Calu3 (cell line): ENCODE measurements around the gene SLC44A4. TPM values are rescaled to one million over a fixed set of nuclear protein-coding genes. Genes with fewer than 3 reads are reported as not detected.

Experiments used
- BruUV-seq: library from RNA; stranded (reverse); fragments of 400-500 nt; replicated peaks from 2 replicates; lab custom pipeline; 2021; lab: Mats Ljungman, UMichigan
- CTCF ChIA-PET: fragments of 300-600 bp; sonication (Branson Sonifier 250); formaldehyde crosslinking; loops from one replicate; lab custom pipeline; 2022; ENCODE audit warnings: antibody characterized with exemption; lab: Charles Lee
- DNase-seq: peaks from one replicate; pipeline ENCODE4 v3.0.0; 2022
- H3K27ac Mint-ChIP-seq: one replicate; pipeline ENCODE4 v1.8.0; 2022; ENCODE audit warnings: mixed read lengths; ENCODE audit not compliant: unreplicated experiment
- H3K27me3 Mint-ChIP-seq: one replicate; pipeline ENCODE4 v1.8.0; 2022; ENCODE audit warnings: mixed read lengths; ENCODE audit not compliant: unreplicated experiment
- H3K36me3 Mint-ChIP-seq: one replicate; pipeline ENCODE4 v1.8.0; 2022; ENCODE audit warnings: mild to moderate bottlenecking, moderate library complexity, mixed read lengths; ENCODE audit not compliant: insufficient read depth, unreplicated experiment
- H3K4me1 Mint-ChIP-seq: one replicate; pipeline ENCODE4 v1.8.0; 2022; ENCODE audit warnings: mild to moderate bottlenecking, low read depth, mixed read lengths; ENCODE audit not compliant: unreplicated experiment
- H3K4me3 Mint-ChIP-seq: one replicate; pipeline ENCODE4 v1.8.0; 2022; ENCODE audit warnings: mild to moderate bottlenecking, low read depth, moderate library complexity, mixed read lengths; ENCODE audit not compliant: unreplicated experiment
- H3K9me3 Mint-ChIP-seq: one replicate; pipeline ENCODE4 v1.8.0; 2022; ENCODE audit warnings: low read depth, mixed read lengths; ENCODE audit not compliant: unreplicated experiment
- CTCF ChIP-seq: fragments of 200-600 bp; IDR thresholded peaks from one replicate; pipeline ENCODE4 v1.8.0; 2022; ENCODE audit warnings: antibody characterized with exemption; ENCODE audit not compliant: unreplicated experiment
- intact Hi-C: fragments of 100-400 bp; cut with micrococcal nuclease; formaldehyde crosslinking; loops from one replicate; pipeline ENCODE4 v1.10.0; 2022; ENCODE audit not compliant: unreplicated experiment
- total RNA-seq: library from RNA; stranded (reverse); gene quantifications from 2 replicates; pipeline ENCODE4 v1.2.3, GENCODE V29; 2022

The SLC44A4 gene
- total RNA-seq, 1 experiment from 2014 or later = 185 TPM

GRCh38 chr6:31889331-31889972 is 10.7 kb upstream of the SLC44A4 start:
- no peak for DNase-seq
- H3K27ac Mint-ChIP-seq = no peak overlapping the region
- TF ChIP-seq CTCF = no peak
- CTCF ChIA-PET = interaction anchor here (0.7 to 1.3 kb wide), 3 partner anchors 9 to 333 kb away, joined by 3 to 4 read pairs (median 4); no protein-coding TSS in a partner anchor
- no peaks in the 10 kb centered on the region for H3K4me1 Mint-ChIP-seq
- H3K9me3 Mint-ChIP-seq = no peaks in the 10 kb centered on the region
- intact Hi-C loops = no loop called here
- H3K4me3 Mint-ChIP-seq = no peak overlapping the region
- BruUV-seq = no TSS peak
- peaks cover 77% of the 10 kb centered on the region for H3K36me3 Mint-ChIP-seq
- no peaks in the 10 kb centered on the region for H3K27me3 Mint-ChIP-seq

GRCh38 chr6:31888276-31889258 is 9.8 kb upstream of the SLC44A4 start:
- Mint-ChIP-seq H3K4me1 (no peaks in the 10 kb centered on the region), H3K4me3 (no peak overlapping the region), H3K36me3 (peaks cover 78% of the 10 kb centered on the region), H3K27ac (no peak overlapping the region), H3K27me3 (no peaks in the 10 kb centered on the region), H3K9me3 (no peaks in the 10 kb centered on the region)
- TF ChIP-seq CTCF = peak; percentile 94
- intact Hi-C loops = no loop called here
- BruUV-seq = TSS peak; percentile 34
- CTCF ChIA-PET = interaction anchor here (0.7 to 1.0 kb wide), 4 partner anchors 9 to 332 kb away, joined by 3 to 5 read pairs (median 4); partner anchors contain the start of gene EHMT2
- DNase-seq = peak; percentile 78

GRCh38 chr6:31887173-31888007 is 8.6 kb upstream of the SLC44A4 start:
- Mint-ChIP-seq H3K9me3 (no peaks in the 10 kb centered on the region), H3K4me1 (no peaks in the 10 kb centered on the region), H3K4me3 (no peak overlapping the region), H3K27ac (no peak overlapping the region), H3K36me3 (peaks cover 74% of the 10 kb centered on the region), H3K27me3 (no peaks in the 10 kb centered on the region)
- CTCF ChIA-PET = interaction anchor here (0.6 to 1.0 kb wide), 3 partner anchors 8 to 12 kb away, joined by 3 to 5 read pairs (median 3); partner anchors contain the start of gene EHMT2
- BruUV-seq = no TSS peak
- intact Hi-C loops = no loop called here
- no peak for DNase-seq
- no peak for TF ChIP-seq CTCF

GRCh38 chr6:31886541-31886991 is 7.8 kb upstream of the SLC44A4 start:
- intact Hi-C loops = no loop called here
- BruUV-seq = no TSS peak
- Mint-ChIP-seq H3K36me3 (peaks cover 74% of the 10 kb centered on the region), H3K4me1 (peaks cover 3% of the 10 kb centered on the region), H3K4me3 (no peak overlapping the region), H3K27ac (no peak overlapping the region), H3K27me3 (no peaks in the 10 kb centered on the region), H3K9me3 (no peaks in the 10 kb centered on the region)
- TF ChIP-seq CTCF = no peak
- DNase-seq = no peak
- CTCF ChIA-PET = no interaction called here
